GM21576 (cell line): ENCODE measurements around the gene UGT2B28.
"Not testable (repeated sequence)": the region's sequence is repeated elsewhere in the genome, so short reads cannot be mapped to it uniquely, and the experiment has no call there.

Experiments
- ATAC-seq: cut with Tn5 transposase; IDR thresholded peaks from one replicate; pipeline ENCODE4 v1.9.1; 2021; ENCODE audit warnings: mild to moderate bottlenecking, moderate library complexity; ENCODE audit not compliant: unreplicated experiment

Gene UGT2B28

DNA sequence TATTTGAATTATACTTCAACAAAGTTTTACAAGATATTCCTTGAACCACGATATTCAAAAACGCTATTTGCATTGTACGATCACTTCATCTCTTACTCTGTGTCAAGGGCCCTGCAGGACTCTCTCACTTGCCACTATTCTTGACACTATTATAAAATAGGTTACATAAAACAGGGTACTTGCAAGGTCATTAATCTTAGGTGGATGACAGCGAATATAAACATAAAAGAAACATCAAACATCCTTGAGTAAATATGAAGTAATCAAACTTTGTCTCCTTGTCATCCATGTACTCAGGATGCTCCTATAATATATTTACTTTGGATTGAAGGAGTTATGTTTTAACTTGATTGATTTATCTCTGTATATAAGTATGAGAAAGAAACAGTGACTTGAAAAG lies at the start of gene UGT2B28:
UGT2B28 (plus strand) TSS at position 395 of the 400 bp plus-strand sequence. CDS start 26 bp downstream, outside the sequence.
- ATAC-seq, result not testable (repeated sequence)

DNA sequence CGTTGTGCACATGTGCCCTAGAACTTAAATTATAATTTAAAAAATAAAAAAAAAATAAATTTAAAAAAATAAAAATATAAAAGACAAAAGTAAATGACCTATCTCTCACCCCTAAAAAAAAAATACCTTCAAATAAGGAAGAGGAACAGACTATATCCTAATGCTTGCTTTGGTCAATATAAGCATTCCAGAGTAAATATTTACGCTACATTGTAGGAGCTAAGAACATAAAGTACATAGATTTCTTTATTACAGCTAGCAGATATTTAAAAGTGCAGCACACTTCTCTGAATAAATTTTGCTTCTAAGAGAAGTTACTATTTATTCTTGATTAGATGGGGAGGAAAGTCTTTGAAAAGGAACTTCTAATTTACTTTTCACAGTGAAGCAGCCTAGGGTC lies 41.2 kb upstream of the UGT2B28 start:
- no peak for ATAC-seq

GRCh38 chr4:69239557-69240168 lies 40.6 kb upstream of the UGT2B28 start:
- no peak for ATAC-seq

- not testable (repeated sequence) for ATAC-seq
Measured at GRCh38 chr4:69240787-69241186, 39.5 kb upstream of the UGT2B28 start.

GRCh38 chr4:69241746-69242145 lies 38.5 kb upstream of the UGT2B28 start:
- not testable (repeated sequence) for ATAC-seq

GRCh38 chr4:69242562-69243240 lies 37.6 kb upstream of the UGT2B28 start:
- not testable (repeated sequence) for ATAC-seq

DNA sequence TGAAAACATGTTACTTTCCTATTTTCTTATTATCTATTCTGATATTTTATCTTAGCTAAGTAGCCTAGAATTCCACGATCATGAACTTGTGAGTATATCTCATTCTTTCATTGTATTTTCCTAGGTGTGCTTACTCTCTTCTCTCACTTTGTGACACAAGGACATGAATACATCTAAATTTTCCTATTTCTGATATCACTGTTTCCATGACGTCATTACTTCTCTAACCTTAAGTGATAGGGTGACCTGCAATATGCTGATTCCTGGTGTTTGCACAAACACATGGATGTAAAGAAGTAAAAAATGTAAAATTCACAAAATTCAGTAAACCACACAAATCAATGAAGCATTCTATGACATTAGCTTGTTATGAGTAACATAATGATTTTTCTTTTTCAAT lies 29.4 kb upstream of the UGT2B28 start:
- not testable (repeated sequence) for ATAC-seq

GRCh38 chr4:69253147-69253772 lies 27.0 kb upstream of the UGT2B28 start:
- ATAC-seq, result not testable (repeated sequence)

DNA sequence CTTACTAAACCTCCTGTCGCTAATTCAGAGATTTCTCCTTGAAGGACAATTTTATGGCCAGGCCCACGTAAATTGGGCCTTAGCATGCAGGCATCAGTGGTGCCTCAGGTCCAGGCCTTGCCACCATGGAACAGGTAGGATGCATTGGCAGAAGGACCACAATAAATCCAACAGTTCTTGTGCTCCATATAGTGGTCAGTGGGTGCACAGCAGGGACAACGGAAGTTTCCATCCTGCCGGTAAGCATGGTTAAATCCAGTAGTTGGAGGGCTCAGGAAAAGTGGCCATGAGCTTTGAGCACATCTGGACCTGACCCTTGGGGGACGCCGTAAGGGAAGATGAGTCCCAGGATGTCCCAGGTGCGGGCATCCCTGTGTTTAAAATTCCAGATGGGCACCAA lies 11.7 kb upstream of the UGT2B28 start:
- not testable (repeated sequence) for ATAC-seq

DNA sequence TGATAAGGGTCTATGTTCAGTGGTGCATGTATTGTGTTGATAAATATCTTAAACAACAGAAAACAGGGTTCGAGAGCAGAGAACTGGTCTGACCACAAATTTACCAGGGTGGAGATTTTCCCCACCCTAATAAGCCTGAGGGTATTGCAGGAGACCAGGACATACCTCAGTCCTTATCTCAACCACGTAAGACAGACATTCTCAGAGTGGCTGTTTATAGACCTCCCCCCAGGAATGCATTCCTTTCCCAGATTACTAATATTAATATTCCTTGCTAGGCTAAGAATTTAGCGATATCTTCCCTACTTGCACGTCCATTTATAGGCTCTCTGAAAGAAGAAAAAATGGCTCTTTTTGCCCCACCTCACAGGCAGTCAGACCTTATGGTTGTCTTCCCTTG lies 16.1 kb downstream of the UGT2B28 start:
- ATAC-seq, result not testable (repeated sequence)

DNA sequence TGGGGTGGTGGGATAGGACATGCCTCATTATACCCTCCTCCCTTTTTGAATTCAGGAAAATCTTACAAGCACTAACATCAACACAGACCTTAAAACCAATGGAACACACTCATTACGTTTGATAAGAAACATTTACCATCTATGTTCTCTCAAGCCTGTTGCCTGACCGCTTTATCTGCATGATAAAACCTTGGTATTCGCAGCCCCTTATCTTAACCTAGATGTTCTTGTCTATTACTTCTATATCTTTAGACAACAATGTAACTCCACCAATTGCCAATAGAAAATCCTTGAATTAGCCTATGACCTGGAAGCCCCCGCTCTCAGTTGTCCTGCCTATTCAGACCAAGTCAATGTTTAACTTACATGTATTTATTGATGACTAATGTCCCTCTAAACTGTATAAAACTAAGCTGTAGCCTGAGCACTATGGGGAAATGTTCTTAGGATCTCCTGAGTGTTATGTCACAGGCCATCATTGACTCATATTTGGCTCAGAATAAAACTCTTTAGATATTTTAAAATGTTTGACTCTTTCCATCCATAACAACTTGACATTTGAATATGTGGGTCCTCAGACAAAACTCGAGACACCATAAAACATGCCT lies 28.3 kb downstream of the UGT2B28 start:
- not testable (repeated sequence) for ATAC-seq

DNA sequence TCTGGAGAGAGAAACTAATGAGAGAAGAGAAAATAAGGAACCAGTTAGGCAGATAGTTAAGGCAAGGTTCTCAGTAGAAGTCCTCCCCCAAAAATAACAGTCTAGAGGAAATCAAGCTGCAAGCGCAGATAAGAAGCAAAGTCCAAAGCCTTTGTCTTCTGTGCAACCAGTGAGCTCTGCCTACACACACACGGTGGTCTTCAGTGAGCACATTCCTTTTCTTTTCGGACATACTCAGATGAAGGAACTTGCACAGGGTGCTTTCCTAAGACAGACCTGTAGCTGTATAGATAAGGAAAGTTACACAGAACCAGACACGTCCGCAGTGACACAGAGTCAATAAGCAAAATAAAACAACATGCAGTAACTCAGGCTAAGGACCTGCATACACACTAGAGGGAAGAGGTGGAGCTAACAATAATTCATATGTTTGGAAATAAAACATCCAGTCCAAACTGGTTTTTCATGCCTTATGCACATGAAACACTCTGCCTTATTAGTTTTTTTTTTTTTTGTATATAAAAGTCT lies 29.3 kb downstream of the UGT2B28 start:
- ATAC-seq, result not testable (repeated sequence)

- not testable (repeated sequence) for ATAC-seq
Measured at GRCh38 chr4:69310262-69310661, 30.0 kb downstream of the UGT2B28 start.

- not testable (repeated sequence) for ATAC-seq
Measured at GRCh38 chr4:69317669-69318298, 37.5 kb downstream of the UGT2B28 start.

GRCh38 chr4:69321153-69321729 lies 41.0 kb downstream of the UGT2B28 start:
- no peak for ATAC-seq

GRCh38 chr4:69322055-69322454 lies 41.8 kb downstream of the UGT2B28 start:
- no peak for ATAC-seq

DNA sequence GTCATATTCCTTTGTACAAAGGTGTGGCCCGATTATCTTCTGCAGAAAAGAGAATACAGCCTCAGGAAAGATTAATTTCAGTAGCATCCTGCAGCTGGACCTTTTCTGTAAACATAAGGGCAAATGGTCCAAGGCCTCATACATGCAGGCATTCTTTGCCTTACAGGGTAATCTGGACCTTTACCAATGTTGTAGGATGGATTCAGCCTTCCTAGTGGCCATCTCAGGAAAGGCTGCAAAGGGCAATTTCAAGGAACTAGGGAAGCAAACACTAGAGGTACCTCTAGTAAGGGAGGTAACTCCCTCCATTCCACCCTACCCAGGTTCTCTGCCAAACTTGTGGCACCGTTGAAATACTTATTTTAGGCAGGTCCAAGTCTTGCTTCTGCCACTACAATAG lies 43.0 kb downstream of the UGT2B28 start:
- ATAC-seq, result no peak

- no peak for ATAC-seq
Measured at GRCh38 chr4:69330345-69331047, 50.2 kb downstream of the UGT2B28 start.

DNA sequence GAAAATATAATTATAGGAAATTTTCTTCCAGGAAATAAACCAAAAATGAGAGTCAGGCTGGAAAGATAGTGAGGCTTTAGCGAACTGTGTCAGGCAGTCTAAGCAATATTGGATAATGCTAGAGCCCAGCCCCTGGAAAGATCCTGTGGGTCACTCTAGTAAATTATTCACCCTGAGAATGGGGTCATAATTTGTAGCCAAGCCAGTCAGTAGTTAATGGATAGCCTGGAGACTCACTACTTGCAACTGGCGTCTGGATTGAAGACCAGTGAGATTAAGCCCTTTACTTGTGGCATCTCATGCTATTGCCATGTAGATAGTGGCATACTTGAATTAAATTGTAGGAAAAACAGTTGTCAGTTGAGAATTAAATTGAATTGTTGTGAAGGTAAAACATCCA lies 51.0 kb downstream of the UGT2B28 start:
- not testable (repeated sequence) for ATAC-seq

DNA sequence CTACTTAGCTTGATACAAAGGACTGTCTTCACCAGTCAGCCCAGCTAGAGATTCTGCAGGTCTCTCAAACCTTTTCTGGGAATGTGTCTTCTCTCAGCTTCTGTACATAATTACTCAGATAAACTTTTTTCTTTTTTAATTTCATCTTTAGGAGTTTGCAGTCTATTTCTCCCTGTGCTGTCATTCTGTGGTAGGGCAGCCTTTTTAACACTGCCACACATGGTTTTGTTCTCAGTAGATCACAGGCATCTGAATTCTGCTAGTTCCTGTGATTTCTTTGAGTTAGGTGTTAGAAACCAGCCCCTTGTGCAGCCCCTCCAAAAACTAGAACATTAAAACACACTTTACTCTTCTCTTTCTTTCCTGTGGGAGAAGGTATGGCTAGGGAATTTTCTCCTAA lies 55.2 kb downstream of the UGT2B28 start:
- ATAC-seq, result not testable (repeated sequence)
